WERI-Rb-1 (cell line): ENCODE data around the gene LIN28B.

Experiments used
- DNase-seq: peaks from one replicate; pipeline ENCODE4 v3.0.0-alpha.2; 2020
- H3K27ac ChIP-seq: fragments of 250-450 bp; sonication (Bioruptor Pico); 2 replicates; pipeline ENCODE4 v1.5.1; 2020; ENCODE audit warnings: mild to moderate bottlenecking, moderate library complexity
- H3K27me3 ChIP-seq: fragments of 250-450 bp; sonication (Bioruptor Pico); 2 replicates; pipeline ENCODE4 v1.5.1; 2021; ENCODE audit warnings: mild to moderate bottlenecking, low read depth, moderate library complexity; ENCODE audit not compliant: insufficient read depth, severe bottlenecking
- H3K36me3 ChIP-seq: fragments of 250-450 bp; sonication (Bioruptor Pico); 2 replicates; pipeline ENCODE4 v1.5.1; 2020; ENCODE audit warnings: mild to moderate bottlenecking, moderate library complexity
- H3K4me3 ChIP-seq: 2 replicates; pipeline ENCODE4 v1.5.1; 2011; ENCODE audit warnings: low read depth, mild to moderate bottlenecking, control low read depth, low read length
- H3K9me3 ChIP-seq: fragments of 250-450 bp; sonication (Bioruptor Pico); 2 replicates; pipeline ENCODE4 v1.5.1; 2021; ENCODE audit warnings: mild to moderate bottlenecking, moderate library complexity; ENCODE audit not compliant: severe bottlenecking
- CTCF ChIP-seq: IDR thresholded peaks from 2 replicates; pipeline ENCODE4 v1.5.1; 2011; ENCODE audit warnings: low read depth, mild to moderate bottlenecking, control low read depth, inconsistent platforms, low read length

The LIN28B gene

GRCh38 chr6:104954190-104954797 lies 2.6 kb upstream of the LIN28B start:
- no peak overlapping the region for H3K27ac ChIP-seq
- TF ChIP-seq CTCF = no peak
- H3K9me3 ChIP-seq = no peaks in the 10 kb centered on the region
- no peaks in the 10 kb centered on the region for H3K36me3 ChIP-seq
- no peak overlapping the region for H3K4me3 ChIP-seq
- H3K27me3 ChIP-seq = no peaks in the 10 kb centered on the region
- no peak for DNase-seq

- DNase-seq = no peak
- no peak for TF ChIP-seq CTCF
- H3K27me3 ChIP-seq = no peaks in the 10 kb centered on the region
- H3K36me3 ChIP-seq = no peaks in the 10 kb centered on the region
- H3K27ac ChIP-seq = peak overlapping the region; percentile 2; the same call in 1 of the 2 replicates
- H3K9me3 ChIP-seq = no peaks in the 10 kb centered on the region
- peak overlapping the region; percentile 56 for H3K4me3 ChIP-seq
Measured at GRCh38 chr6:104955491-104955890, 1.4 kb upstream of the LIN28B start.

- H3K36me3 ChIP-seq = no peaks in the 10 kb centered on the region
- H3K4me3 ChIP-seq = peak overlapping the region; percentile 56
- H3K27me3 ChIP-seq = no peaks in the 10 kb centered on the region
Measured at GRCh38 chr6:104955927-104956730, 778 bp upstream of the LIN28B start.

DNA sequence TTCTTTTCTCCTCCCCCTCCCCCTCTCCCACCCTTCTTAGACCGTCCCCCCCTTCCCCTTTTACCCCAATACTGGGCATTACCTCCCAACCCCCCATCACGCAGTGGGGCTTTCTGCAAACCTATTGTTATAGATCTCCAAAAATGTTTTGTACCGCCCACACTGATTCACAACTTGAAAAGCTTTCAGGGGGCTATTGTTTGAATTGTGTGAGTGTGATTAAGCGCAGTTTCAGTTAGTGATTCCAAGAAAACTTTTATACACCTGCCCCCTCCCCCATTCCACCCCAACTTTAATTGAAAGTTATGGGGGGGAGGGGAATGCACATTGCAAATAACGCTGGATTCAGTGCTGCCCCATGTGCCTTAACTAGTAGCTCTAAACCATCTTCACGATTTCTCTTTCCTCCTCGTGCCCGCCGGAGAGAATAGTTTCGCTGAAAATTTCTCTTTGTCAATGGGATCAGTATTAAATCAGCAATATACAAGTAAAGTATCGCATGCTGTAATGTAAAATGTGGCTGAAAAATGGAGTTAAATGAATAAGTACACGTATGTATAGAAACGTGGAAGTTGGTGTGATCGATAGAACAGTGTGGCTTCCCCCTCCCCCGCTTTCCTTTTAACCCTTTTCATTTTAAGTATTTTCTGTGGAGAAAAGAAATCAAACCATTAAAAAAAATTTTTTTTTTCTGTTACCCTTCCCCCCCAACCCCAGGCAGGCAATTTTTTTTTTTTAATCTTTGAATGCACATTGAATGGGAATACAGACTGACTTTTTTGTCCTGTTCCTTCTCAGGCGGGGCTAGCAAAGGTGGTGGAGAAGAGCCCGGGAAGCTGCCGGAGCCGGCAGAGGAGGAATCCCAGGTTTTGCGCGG lies 632 bp downstream of the LIN28B start:
- no peaks in the 10 kb centered on the region for H3K9me3 ChIP-seq
- no peak for TF ChIP-seq CTCF
- H3K27ac ChIP-seq = no peak overlapping the region
- no peaks in the 10 kb centered on the region for H3K36me3 ChIP-seq
- no peaks in the 10 kb centered on the region for H3K27me3 ChIP-seq
- H3K4me3 ChIP-seq = no peak overlapping the region
- DNase-seq = no peak

More at GRCh38 chr6:104955927-104956730, 778 bp upstream of the LIN28B start:
- no peak for TF ChIP-seq CTCF
- Histone ChIP-seq H3K27ac (peak overlapping the region; percentile 2; the same call in 1 of the 2 replicates), H3K9me3 (no peaks in the 10 kb centered on the region)
- DNase-seq = peak; percentile 47

DNA sequence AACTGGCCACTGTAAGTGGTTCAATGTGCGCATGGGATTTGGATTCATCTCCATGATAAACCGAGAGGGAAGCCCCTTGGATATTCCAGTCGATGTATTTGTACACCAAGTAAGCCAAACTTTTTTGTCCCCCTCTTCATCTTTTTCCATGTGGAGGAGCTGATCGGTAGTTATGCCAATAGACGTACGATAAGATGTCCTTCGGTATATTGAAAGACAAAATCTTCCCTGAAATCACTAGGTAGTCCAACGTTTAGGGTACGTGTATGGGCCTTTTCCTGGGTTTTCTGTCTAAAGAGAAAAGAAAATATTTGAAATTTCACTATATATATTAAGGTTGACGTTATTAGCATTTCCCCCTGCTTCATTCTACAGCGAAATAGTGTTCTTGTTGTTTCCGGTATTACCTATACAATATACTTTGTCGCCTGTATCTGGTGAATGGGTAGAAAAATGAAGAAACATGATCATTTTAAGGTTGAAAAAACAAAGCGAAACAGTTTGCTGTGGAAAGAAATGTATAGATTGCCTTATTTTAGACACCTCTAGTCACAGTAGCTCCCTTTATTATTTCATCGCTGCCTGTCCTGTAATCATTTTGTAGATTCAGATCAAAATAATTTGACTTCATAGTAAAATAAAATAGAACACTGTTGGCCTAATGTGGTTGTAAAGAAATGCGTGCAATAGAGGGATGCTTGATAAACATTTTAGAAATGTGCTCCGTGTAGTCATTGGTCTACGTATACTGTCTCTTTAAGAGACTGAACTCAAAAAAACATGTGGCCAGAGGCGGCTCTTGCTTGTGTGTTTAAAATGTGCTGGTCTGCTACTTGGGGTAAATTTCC lies 1.5 kb downstream of the LIN28B start:
- no peak for TF ChIP-seq CTCF
- Histone ChIP-seq H3K4me3 (no peak overlapping the region), H3K27me3 (no peaks in the 10 kb centered on the region)

More for the DNA sequence above, 1.5 kb downstream of the LIN28B start:
- no peak for DNase-seq
- Histone ChIP-seq H3K36me3 (no peaks in the 10 kb centered on the region), H3K9me3 (no peaks in the 10 kb centered on the region), H3K27ac (no peak overlapping the region)
